ENCODE measurements around the gene NCOA1.
A peak's percentile ranks its signal among the peaks of the same experiment; 100 is the strongest.
"Not testable (repeated sequence)": the region's sequence is repeated elsewhere in the genome, so short reads cannot be mapped to it uniquely, and the experiment has no call there.

NCOA1 gene

GRCh38 chr2:24490690-24491541 is at the start of gene NCOA1:
Gene NCOA1, plus strand, starts transcription at chr2:24491254. Its CDS starts 167,424 bp downstream, at chr2:24658678.
- peak; percentile 86 for DNase-seq

GRCh38 chr2:24448797-24449196 is 42.3 kb upstream of the NCOA1 start:
- no peak for DNase-seq

GRCh38 chr2:24449344-24449743 is 41.7 kb upstream of the NCOA1 start:
- no peak for DNase-seq

GRCh38 chr2:24451805-24452501 is 39.1 kb upstream of the NCOA1 start:
- no peak for DNase-seq

- no peak for DNase-seq
These were observed 38.6 kb upstream of the NCOA1 start for GRCh38 chr2:24452502-24452885.

- no peak for DNase-seq
These were observed 37.5 kb upstream of the NCOA1 start for GRCh38 chr2:24453379-24454073.

GRCh38 chr2:24454294-24454693 is 36.8 kb upstream of the NCOA1 start:
- DNase-seq: no peak

- no peak for DNase-seq
These were observed 34.2 kb upstream of the NCOA1 start for GRCh38 chr2:24456599-24457556.

- no peak for DNase-seq
These were observed 33.2 kb upstream of the NCOA1 start for GRCh38 chr2:24457696-24458386.

- DNase-seq: no peak
These were observed 31.6 kb upstream of the NCOA1 start for GRCh38 chr2:24459224-24460161.

GRCh38 chr2:24461685-24462084 is 29.4 kb upstream of the NCOA1 start:
- no peak for DNase-seq

GRCh38 chr2:24463271-24463670 is 27.8 kb upstream of the NCOA1 start:
- no peak for DNase-seq

- no peak for DNase-seq
These were observed 23.9 kb upstream of the NCOA1 start for GRCh38 chr2:24466871-24467870.

- not testable (repeated sequence) for DNase-seq
These were observed 22.6 kb upstream of the NCOA1 start for GRCh38 chr2:24468453-24468852.

GRCh38 chr2:24469148-24469650 is 21.9 kb upstream of the NCOA1 start:
- DNase-seq: no peak

GRCh38 chr2:24471662-24472061 is 19.4 kb upstream of the NCOA1 start:
- no peak for DNase-seq

GRCh38 chr2:24472416-24472815 is 18.6 kb upstream of the NCOA1 start:
- no peak for DNase-seq

GRCh38 chr2:24473626-24474025 is 17.4 kb upstream of the NCOA1 start:
- DNase-seq: no peak

- DNase-seq: no peak
These were observed 17.0 kb upstream of the NCOA1 start for GRCh38 chr2:24474053-24474452.
